HG03457 (cell line): ENCODE data around the gene LMTK3.

Experiments
- ATAC-seq: cut with Tn5 transposase; IDR thresholded peaks from one replicate; pipeline ENCODE4 v1.9.1; 2021; ENCODE audit warnings: moderate number of reproducible peaks; ENCODE audit not compliant: unreplicated experiment

LMTK3 gene

GRCh38 chr19:48473161-48473966 is 38.3 kb downstream of the LMTK3 start:
- no peak for ATAC-seq

GRCh38 chr19:48471836-48472235 is 39.8 kb downstream of the LMTK3 start:
- ATAC-seq = no peak

GRCh38 chr19:48470856-48471255 is 40.8 kb downstream of the LMTK3 start:
- no peak for ATAC-seq

- ATAC-seq = no peak
Measured at GRCh38 chr19:48469934-48470680, 41.5 kb downstream of the LMTK3 start.

GRCh38 chr19:48469289-48469881 is 42.2 kb downstream of the LMTK3 start, which contains the start of gene CYTH2:
Gene CYTH2, plus strand, starts transcription at chr19:48469369. Its CDS starts 139 bp downstream, at chr19:48469508.
- ATAC-seq = no peak

- ATAC-seq = peak; percentile 77
Measured at GRCh38 chr19:48468772-48469288, 42.8 kb downstream of the LMTK3 start.

GRCh38 chr19:48466561-48467325 is 44.9 kb downstream of the LMTK3 start:
- no peak for ATAC-seq

GRCh38 chr19:48465215-48465614 is 46.4 kb downstream of the LMTK3 start:
- ATAC-seq = no peak

- ATAC-seq = no peak
Measured at GRCh38 chr19:48461982-48462655, 49.5 kb downstream of the LMTK3 start.

- no peak for ATAC-seq
Measured at GRCh38 chr19:48461651-48461981, 50.0 kb downstream of the LMTK3 start.

GRCh38 chr19:48458016-48458415 is 53.6 kb downstream of the LMTK3 start:
- ATAC-seq = no peak

GRCh38 chr19:48456864-48457263 is 54.8 kb downstream of the LMTK3 start:
- no peak for ATAC-seq

GRCh38 chr19:48455908-48456562 is 55.6 kb downstream of the LMTK3 start:
- no peak for ATAC-seq

- no peak for ATAC-seq
Measured at GRCh38 chr19:48455171-48455907, 56.3 kb downstream of the LMTK3 start, which contains the start of gene KCNJ14. Gene KCNJ14, plus strand, starts transcription at chr19:48455574. Its CDS starts 6,151 bp downstream, at chr19:48461725.

- no peak for ATAC-seq
Measured at GRCh38 chr19:48454150-48454730, 57.4 kb downstream of the LMTK3 start.

GRCh38 chr19:48452289-48453190 is 59.1 kb downstream of the LMTK3 start:
- ATAC-seq = no peak

GRCh38 chr19:48451624-48452023 is 60.0 kb downstream of the LMTK3 start:
- ATAC-seq = no peak

- ATAC-seq = no peak
Measured at GRCh38 chr19:48450863-48451262, 60.8 kb downstream of the LMTK3 start.
